Prostate gland (tissue), 2 donors: ENCODE measurements around the gene RNF126.
A peak's percentile ranks its signal among the peaks of the same experiment; 100 is the strongest.

Experiments used
- POLR2AphosphoS5 ChIP-seq: sonication (generic); formaldehyde crosslinking; IDR thresholded peaks from one replicate; pipeline ENCODE4 v1.6.1; 2017; ENCODE audit warnings: antibody characterized with exemption
- TF ChIP-seq, protein P1 (sequence below), 4 experiments: fragments of 200-600 bp in 2 of 4; fragments of 450-650 bp in 2 of 4; sonication (generic) in 2 of 4; IDR thresholded peaks; 1 replicate in 3 of 4; 2 replicates in 1 of 4; pipeline ENCODE4 v1.5.1; 2016 to 2019; ENCODE audit warnings: antibody characterized with exemption in 4 of 4, mild to moderate bottlenecking in 2 of 4, moderate library complexity in 2 of 4

DNA sequence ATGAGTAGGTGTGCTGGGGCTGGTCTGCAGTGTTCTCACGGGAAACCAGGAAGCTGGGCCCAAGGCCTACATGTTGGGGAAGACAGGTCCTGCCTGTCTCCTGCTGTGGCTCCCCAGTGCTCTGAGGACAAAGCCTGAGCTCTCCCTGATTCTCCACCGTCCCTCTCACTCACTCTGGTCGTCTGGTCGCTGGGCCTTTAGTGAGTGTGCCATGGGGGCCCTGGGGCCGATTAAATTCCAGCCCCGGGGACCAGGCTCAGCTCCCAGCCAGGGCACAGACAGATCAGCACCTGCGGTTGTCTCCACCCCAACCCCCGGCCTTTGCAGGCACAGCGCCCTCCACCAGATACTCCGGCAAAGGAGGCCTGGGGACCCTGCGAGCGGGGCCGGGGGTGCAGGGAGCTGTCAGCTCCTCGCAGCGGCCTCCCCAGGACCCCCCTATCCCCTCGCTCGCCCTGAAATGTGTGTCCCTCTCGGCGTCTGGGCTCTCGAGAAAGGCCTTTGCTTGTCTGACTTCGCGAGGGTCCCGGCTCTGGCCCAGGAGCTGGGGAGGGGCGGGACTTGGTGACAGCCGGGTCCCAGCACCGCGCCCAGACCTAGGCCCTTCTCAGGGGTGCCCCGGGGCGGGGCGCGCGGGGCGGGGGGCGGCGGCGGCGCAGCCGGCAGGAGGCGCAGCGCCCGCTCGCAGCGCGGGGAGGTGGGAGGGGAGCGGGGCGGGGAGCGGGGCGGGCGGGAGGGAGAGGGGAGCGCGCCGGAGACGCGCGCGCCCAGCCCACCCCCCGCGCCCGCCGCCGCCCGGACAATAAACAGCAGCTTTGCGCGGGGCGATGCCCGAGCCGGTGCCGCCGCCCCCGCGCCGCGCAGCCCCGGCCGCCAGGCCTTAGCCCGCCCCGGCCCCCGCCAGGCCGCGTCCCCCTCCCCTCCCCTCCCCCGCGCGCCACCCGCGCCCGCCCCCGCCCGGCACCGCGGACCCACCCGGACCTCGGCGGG is 45.4 kb upstream of the RNF126 start, which contains the start of gene PALM:
- TF ChIP-seq, protein P1, sequence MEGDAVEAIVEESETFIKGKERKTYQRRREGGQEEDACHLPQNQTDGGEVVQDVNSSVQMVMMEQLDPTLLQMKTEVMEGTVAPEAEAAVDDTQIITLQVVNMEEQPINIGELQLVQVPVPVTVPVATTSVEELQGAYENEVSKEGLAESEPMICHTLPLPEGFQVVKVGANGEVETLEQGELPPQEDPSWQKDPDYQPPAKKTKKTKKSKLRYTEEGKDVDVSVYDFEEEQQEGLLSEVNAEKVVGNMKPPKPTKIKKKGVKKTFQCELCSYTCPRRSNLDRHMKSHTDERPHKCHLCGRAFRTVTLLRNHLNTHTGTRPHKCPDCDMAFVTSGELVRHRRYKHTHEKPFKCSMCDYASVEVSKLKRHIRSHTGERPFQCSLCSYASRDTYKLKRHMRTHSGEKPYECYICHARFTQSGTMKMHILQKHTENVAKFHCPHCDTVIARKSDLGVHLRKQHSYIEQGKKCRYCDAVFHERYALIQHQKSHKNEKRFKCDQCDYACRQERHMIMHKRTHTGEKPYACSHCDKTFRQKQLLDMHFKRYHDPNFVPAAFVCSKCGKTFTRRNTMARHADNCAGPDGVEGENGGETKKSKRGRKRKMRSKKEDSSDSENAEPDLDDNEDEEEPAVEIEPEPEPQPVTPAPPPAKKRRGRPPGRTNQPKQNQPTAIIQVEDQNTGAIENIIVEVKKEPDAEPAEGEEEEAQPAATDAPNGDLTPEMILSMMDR (IDR thresholded peaks at IDR 0.05), result peak in 2 of 4 experiments; percentile 26 to 51
- no peak for TF ChIP-seq POLR2AphosphoS5
